Measurements from ENCODE around the gene BAZ1B.
"Not testable (repeated sequence)": the region's sequence is repeated elsewhere in the genome, so short reads cannot be mapped to it uniquely, and the experiment has no call there.

The BAZ1B gene, protein sequence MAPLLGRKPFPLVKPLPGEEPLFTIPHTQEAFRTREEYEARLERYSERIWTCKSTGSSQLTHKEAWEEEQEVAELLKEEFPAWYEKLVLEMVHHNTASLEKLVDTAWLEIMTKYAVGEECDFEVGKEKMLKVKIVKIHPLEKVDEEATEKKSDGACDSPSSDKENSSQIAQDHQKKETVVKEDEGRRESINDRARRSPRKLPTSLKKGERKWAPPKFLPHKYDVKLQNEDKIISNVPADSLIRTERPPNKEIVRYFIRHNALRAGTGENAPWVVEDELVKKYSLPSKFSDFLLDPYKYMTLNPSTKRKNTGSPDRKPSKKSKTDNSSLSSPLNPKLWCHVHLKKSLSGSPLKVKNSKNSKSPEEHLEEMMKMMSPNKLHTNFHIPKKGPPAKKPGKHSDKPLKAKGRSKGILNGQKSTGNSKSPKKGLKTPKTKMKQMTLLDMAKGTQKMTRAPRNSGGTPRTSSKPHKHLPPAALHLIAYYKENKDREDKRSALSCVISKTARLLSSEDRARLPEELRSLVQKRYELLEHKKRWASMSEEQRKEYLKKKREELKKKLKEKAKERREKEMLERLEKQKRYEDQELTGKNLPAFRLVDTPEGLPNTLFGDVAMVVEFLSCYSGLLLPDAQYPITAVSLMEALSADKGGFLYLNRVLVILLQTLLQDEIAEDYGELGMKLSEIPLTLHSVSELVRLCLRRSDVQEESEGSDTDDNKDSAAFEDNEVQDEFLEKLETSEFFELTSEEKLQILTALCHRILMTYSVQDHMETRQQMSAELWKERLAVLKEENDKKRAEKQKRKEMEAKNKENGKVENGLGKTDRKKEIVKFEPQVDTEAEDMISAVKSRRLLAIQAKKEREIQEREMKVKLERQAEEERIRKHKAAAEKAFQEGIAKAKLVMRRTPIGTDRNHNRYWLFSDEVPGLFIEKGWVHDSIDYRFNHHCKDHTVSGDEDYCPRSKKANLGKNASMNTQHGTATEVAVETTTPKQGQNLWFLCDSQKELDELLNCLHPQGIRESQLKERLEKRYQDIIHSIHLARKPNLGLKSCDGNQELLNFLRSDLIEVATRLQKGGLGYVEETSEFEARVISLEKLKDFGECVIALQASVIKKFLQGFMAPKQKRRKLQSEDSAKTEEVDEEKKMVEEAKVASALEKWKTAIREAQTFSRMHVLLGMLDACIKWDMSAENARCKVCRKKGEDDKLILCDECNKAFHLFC (N-terminal part only)

GRCh38 chr7:73522105-73522872 lies at the start of gene BAZ1B:
BAZ1B (minus strand) TSS chr7:73522293; CDS start chr7:73521933, 360 bp downstream.
- peak; percentile 92 for DNase-seq (ENCODE audit: low read depth)

GRCh38 chr7:73570977-73571376 lies 48.9 kb upstream of the BAZ1B start:
- DNase-seq (ENCODE audit: low read depth): no peak

DNA sequence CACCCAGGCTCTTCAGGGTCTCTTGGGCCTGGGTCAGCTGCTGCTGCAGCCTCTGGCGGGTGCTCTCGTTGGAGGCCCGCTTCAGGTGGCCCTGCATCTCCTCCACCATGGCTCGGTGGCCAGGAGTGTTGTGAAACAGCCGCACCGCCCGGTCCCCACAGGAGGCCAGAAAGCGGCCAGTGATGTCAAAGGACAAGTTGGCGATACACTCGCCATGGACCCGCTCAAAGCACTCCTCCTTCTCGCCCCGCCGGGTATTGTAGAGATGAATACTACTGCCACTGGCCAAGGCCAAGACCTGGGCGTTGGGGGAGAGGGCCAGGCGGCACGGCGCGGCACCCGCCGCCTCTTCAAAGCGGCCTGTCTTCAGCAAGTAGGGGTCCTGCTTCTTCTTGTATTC lies 48.4 kb upstream of the BAZ1B start:
- no peak for DNase-seq (ENCODE audit: low read depth)

DNA sequence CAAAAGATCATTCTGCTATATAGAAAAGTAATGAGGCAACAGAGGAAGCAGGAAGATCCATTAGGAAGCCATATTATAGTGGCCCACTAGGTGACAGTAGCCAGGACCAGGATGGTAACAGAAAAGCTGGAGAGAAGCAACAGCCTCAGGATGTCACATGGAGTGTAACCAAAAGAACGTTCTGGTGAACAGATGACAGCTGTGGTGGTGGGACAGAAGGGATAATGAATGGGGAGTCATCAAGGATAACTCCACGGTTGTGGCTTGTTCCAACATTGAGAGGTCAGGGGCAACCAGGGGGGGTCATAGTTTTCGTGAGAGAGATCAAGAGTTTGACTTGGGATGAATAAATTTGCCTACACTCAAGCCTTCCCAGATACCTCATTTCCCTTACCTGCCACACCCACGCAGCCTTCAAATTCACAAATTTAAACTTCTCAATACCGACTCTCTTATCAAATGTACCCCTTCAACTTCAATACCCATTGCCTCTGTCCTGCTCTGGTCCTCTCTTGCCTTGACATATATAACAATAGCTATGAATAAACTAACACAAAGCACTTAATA lies 47.0 kb upstream of the BAZ1B start:
- no peak for DNase-seq (ENCODE audit: low read depth)

DNA sequence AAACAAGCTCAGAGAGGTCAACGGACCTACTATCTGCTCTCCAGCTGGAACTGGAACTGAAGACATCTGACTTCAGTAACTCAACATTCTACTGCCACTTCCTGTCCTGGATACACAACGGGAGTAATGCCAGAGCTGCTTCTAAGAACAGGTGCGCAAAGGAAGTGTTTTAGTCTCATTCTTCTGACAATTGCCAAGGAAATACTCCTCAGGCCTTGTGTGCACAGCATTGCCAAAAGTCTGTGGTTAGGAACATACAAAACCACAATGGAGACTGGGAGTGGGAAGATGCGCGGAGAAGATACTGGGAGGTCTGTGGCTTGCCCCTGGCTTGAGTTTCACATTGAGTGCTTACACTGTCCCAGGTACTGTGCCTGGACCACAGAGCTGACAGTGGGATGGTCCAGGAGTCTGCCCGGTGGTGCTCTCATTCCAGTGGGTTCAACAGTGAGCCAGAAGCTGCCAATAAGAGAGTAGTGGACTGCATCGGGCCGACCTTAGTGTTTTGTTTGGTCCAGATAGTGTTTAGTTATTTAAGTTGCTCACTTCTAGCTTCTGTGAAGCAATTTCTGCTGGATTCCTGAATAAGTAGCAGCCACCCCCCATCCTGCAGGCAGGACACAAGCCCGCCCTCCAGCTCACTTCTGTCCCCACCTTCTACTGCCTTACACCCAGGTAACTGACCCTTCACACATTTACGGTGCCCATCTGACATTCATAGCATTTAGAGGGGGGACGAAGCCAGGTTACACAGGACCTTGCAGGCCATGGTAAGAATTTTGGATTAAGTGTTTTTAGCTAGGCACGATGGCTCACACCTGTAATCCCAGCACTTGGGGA lies 46.0 kb upstream of the BAZ1B start:
- DNase-seq (ENCODE audit: low read depth): no peak

DNA sequence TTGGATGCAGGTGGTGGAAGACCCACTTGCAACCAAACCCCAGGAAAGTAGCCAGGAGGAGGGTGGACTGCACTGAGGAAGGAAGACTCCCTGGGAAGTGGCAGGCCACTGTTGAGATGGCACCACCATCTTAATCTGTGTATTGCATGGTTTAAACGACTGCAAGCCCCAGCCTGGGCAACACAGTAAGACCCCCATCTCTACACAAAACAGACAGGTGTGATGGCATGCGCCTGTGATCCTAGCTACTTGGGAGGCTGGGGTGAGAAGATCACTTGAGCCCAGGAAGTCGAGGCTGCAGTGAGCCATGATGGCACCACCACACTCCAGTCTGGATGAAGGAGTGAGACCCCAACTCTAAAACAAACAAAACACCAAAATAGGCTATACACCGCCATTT lies 45.0 kb upstream of the BAZ1B start:
- DNase-seq (ENCODE audit: low read depth): no peak

- DNase-seq (ENCODE audit: low read depth): not testable (repeated sequence)
Observed at GRCh38 chr7:73566431-73566830, 44.3 kb upstream of the BAZ1B start.

DNA sequence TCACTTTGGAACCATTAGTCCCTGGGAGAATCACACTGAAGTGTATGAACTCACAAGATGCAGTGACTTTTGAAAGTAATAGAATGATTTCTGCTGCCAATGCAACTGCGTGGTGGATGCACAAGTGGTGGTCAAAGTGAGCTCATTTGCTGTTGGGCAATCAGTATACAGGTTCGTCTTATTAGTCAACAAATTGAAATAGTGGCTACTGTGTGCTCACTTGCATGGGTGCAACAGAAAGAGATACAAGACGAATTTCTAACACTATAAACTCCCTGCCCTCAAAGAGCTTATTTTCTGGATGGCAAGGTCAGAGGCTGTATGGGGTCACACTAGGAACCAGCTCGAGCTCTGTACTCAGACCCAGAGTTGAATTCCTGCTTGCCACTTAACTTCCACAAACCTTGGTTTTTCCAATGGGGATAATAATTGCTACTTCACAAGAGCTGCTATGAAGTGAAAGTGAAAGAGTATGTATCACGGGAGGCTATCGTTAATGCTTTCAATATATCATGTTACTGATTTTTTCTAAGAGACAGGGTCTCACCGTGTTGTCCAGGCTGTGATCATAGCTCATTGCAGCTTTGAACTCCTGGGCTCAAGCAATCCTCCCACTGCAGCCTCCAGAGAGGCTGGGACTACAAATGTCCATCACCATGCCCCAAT lies 43.7 kb upstream of the BAZ1B start:
- DNase-seq (ENCODE audit: low read depth): no peak

DNA sequence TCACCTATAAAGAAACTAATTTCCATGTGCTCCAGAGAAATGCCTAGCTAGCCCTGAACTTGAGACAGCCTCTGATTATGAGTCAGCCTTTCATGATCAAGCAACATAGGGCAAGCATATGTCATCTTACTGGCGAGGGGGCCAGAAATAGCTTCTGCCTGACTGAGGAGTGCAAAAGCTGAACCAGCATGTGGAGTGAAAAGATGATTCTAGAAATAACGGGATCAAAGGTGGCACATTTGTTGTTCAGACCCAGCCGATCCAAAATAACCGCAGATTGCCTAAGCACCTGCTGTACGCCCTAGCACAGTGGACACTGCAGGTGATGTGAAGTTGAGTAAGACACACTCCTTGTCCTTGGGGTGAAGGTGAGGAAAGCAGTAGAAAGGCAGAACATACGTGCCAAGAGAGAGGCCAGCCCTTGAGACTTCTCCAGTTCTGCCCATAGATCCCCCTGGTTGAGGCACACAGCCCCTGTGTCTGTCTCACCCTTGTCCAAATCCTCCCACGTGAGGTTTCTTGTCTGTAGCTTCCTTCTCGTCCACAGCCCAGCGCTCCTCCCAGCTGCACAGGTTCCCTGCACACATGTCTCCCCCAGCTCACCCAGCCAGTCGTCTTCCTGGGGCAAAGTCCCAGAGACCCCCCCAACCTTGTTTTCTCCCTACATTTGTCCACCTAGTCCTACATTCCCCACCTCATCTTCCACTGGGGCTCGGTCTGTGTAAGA lies 38.2 kb upstream of the BAZ1B start:
- no peak for DNase-seq (ENCODE audit: low read depth)

DNA sequence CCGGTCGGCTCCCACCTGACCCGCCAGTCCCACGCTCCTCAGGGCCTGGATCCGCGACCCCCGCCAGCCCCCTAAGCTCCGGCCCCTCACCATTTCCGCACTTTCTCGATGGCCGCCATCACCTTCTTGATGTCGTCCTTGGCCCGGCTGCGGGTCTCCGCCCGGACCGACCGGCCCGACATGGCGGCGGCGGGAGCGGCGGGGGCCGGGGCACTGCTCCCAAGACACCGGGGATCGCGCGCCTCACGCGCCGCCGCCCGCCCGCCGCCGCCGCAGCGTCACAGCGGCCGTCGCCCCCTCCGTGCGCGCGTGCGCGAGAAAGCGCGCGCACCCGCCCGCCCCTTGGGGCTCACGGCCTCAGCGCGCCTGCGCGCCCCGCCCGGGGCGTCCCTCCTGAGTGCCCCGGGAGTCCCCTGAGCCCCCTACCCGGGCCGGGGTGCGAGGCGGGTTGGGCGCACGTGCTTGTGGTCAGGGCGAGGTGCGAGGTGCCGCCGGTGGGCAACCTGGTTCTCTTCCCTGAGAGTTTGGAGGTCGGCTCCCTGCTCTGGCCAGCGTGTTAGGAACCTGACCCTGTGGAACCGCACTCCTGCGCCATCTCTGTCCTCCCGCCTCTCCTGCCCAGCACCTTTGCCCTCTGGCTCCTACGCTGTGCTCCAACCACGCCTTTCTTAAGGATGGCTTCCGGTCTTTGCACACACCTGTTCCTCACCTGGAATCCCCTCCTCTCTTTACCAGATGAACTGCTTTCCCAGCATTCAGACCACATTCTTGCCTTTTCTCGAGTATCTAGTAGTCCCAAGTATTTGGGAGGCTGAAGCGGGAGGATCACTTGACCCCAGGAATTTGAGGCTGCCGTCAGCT lies 35.5 kb upstream of the BAZ1B start, which contains the start of gene BCL7B:
BCL7B (minus strand) TSS at position 294 of the 861 bp plus-strand sequence; CDS start at position 182, 112 bp downstream.
- DNase-seq (ENCODE audit: low read depth): peak; percentile 70

- DNase-seq (ENCODE audit: low read depth): peak; percentile 79
Observed at GRCh38 chr7:73557108-73557396, 35.0 kb upstream of the BAZ1B start.

DNA sequence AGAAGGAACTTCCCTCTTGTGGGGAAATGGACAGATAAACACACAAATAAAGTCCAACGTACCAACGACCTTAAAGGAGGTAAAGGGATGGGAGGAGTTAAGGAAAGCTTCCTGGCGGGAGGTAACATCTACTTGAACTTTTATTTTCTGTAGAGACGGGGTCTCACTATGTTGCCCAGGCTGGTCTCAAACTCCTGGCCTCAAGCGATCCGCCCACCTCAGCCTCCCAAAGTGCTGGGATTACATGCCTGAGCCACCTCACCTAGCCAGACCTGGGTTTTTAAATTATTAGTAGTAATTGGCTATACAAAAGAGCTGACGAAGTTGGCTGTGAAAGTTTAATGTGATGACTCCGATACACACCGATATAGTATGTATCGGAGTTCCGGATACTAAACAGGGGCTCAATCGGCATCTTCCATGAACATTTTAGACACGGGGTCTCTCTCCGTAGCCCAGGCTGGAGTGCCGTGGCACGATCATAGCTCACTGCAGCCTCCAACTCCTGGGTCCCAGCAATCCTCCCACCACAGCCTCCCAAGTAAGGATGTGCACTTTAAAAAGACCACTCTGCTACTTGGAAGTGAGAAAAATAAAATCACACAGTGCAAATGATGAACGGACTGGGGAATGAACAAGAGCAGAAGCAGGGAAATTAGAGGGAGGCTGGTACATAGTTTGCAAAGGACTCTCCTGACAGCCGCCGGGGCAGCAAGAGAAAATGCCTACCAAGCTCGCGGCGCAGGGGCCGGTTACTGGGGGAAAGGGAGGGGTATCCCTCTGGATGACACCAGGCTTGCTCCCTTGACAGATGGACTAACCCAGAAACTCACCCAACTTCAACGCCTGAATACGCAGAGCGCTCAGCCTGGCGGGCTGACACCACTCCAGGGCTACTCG lies 34.4 kb upstream of the BAZ1B start:
- DNase-seq (ENCODE audit: low read depth): no peak

- DNase-seq (ENCODE audit: low read depth): no peak
Observed at GRCh38 chr7:73555411-73555982, 33.4 kb upstream of the BAZ1B start.

DNA sequence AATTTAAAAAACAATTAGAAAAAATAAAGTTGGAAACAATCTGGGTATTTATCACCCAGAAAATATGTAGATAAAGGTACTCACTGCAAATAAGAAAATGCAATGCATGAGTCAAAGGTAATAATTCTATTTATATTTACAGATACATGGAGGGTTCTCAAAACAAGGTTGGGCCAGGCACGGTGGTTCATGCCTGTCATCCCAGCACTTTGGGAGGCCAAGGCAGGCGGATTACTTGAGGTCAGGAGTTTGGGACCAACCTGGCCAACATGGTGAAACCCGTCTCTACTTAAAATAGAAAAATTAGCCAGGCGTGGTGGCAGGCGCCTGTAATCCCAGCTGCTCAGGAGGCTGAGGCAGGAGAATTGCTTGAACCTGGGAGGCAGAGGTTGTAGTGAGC lies 28.0 kb upstream of the BAZ1B start:
- not testable (repeated sequence) for DNase-seq (ENCODE audit: low read depth)

DNA sequence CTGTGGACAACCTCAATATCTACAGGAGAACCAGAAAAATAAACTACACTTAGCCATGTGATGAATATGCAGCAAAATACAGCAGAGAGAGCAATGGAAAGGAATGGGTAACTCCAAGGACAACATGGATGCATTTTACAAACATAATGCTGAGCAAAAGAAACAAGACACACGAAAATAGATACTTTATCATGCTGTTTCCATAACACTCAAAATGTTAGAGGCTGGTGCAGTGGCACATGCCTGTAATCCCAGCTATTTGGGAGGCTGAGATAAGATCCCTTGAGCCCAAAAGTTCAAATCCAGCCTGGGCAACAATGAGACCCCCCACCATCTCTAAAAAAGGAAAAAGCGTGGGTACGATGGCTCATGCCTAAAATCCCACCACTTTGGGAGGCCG lies 27.1 kb upstream of the BAZ1B start:
- no peak for DNase-seq (ENCODE audit: low read depth)

GRCh38 chr7:73547841-73548240 lies 25.7 kb upstream of the BAZ1B start:
- no peak for DNase-seq (ENCODE audit: low read depth)

DNA sequence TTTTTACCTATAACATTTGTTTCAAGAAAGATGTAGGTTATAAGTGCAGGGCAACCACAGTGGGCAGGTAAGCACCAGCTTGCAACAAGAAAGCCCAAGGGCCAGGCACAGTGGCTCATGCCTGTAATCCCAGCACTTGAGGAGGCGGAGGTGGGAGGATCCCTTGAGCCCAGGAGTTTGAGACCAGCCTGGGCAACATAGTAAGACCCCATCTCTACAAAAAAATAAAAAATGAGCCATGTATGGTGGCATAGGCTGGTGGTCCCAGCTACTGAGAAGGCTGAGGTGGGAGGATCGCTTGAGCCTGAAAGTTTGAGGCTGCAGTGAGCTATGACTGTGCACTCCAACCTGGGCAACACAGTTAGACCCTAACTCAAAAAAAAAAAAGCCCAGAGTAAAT lies 22.6 kb upstream of the BAZ1B start:
- no peak for DNase-seq (ENCODE audit: low read depth)

Measured in activated T-cell treated with anti-CD3 and anti-CD28 coated beads for 1 hour (primary cell).